Naive thymus-derived CD8-positive, alpha-beta T cell (primary cell): ENCODE measurements around the gene MAEA. TPM values are rescaled to one million over a fixed set of nuclear protein-coding genes. Genes with fewer than 3 reads are reported as not detected.
A peak's percentile ranks its signal among the peaks of the same experiment; 100 is the strongest.

Experiments used
- ATAC-seq, 2 donors: fragments of 150-1000 bp; cut with Tn5 transposase in 1 of 2; sonication (Bioruptor Pico), chemical (Tn5 transposase) in 1 of 2; 1 replicate in 1 of 2; 2 replicates in 1 of 2; pipeline ENCODE4 v1.10.0; 2021; ENCODE audit warnings: mild to moderate bottlenecking in 2 of 2, moderate library complexity in 2 of 2
- POLR2A ChIA-PET: fragments of 350-600 bp; sonication (Branson Sonifier 250); formaldehyde crosslinking; loops from one replicate; lab custom pipeline; 2021; ENCODE audit warnings: antibody characterized with exemption; lab: Charles Lee
- DNase-seq, 10 donors: peaks; one replicate each; pipeline versions ENCODE4 v3.0.0 to v3.0.0-alpha.2; 2020 to 2022
- H3K27ac Mint-ChIP-seq, 10 donors: one replicate each; pipeline ENCODE4 v1.8.0; 2020 to 2022; ENCODE audit warnings: mild to moderate bottlenecking in 10 of 10, mixed read lengths in 10 of 10, moderate library complexity in 4 of 10, inconsistent platforms in 1 of 10
- H3K27me3 Mint-ChIP-seq, 5 donors: one replicate each; pipeline ENCODE4 v1.8.0; 2021 to 2022; ENCODE audit warnings: mixed read lengths in 5 of 5
- H3K36me3 Mint-ChIP-seq, 3 donors: one replicate each; pipeline ENCODE4 v1.8.0; 2020 to 2022; ENCODE audit warnings: mixed read lengths in 3 of 3, mild to moderate bottlenecking in 2 of 3, inconsistent platforms in 1 of 3
- H3K4me1 Mint-ChIP-seq, 4 donors: one replicate each; pipeline ENCODE4 v1.8.0; 2021 to 2022; ENCODE audit warnings: mixed read lengths in 4 of 4
- H3K4me3 Mint-ChIP-seq, 10 donors: one replicate each; pipeline ENCODE4 v1.8.0; 2020 to 2022; ENCODE audit warnings: mild to moderate bottlenecking in 10 of 10, mixed read lengths in 10 of 10, moderate library complexity in 6 of 10, inconsistent platforms in 1 of 10
- H3K9me3 Mint-ChIP-seq, 9 donors: one replicate each; pipeline ENCODE4 v1.8.0; 2020 to 2022; ENCODE audit warnings: mixed read lengths in 9 of 9, mild to moderate bottlenecking in 3 of 9, inconsistent platforms in 1 of 9, moderate library complexity in 1 of 9
- polyA plus RNA-seq, 3 donors: library from polyadenylated mRNA; unstranded; fragments of 300-500 nt; fragmentation: Illumina TruSeq; gene quantifications; one replicate each; pipeline ENCODE4 v1.2.3, GENCODE V29; 2021
- total RNA-seq, 8 experiments: library from RNA in 2 of 8; stranded (reverse) in 2 of 8; gene quantifications; one replicate each; pipeline ENCODE4 v1.2.3 and lab custom pipeline; 2021 to 2026

The MAEA gene
- total and polyA plus RNA-seq, 5 experiments from 2014 or later: 56.7 to 112 (median 75.1) TPM

- Mint-ChIP-seq H3K4me3 (no peak overlapping the region), H3K4me1 (no peaks in the 10 kb centered on the region), H3K27ac (no peak overlapping the region), H3K36me3 (peaks cover 0 to 7% (median 2%) of the 10 kb centered on the region in 3 donors), H3K27me3 (no peaks in the 10 kb centered on the region), H3K9me3 (no peaks in the 10 kb centered on the region)
- ATAC-seq: no peak
- DNase-seq: peak in 1 of 10 donors; percentile 35
- POLR2A ChIA-PET: no interaction called here
Observed at GRCh38 chr4:1379351-1379781, 89.7 kb downstream of the MAEA start.

- no peak for ATAC-seq
- Mint-ChIP-seq H3K9me3 (no peaks in the 10 kb centered on the region), H3K27ac (no peak overlapping the region), H3K27me3 (no peaks in the 10 kb centered on the region), H3K36me3 (peaks cover 0 to 7% (median 2%) of the 10 kb centered on the region in 3 donors), H3K4me3 (no peak overlapping the region), H3K4me1 (no peaks in the 10 kb centered on the region)
- POLR2A ChIA-PET: interaction anchor here (0.6 kb wide), 1 partner anchor 539 kb away, joined by 3 read pairs; no protein-coding TSS in a partner anchor
- DNase-seq: peak in 1 of 10 donors; percentile 50
Observed at GRCh38 chr4:1379801-1380331, 90.2 kb downstream of the MAEA start.

- H3K9me3 Mint-ChIP-seq: no peaks in the 10 kb centered on the region
- POLR2A ChIA-PET: interaction anchor here (0.6 kb wide), 1 partner anchor 540 kb away, joined by 3 read pairs; no protein-coding TSS in a partner anchor
- DNase-seq (peak in 1 of 10 donors; percentile 53), ATAC-seq (no peak)
- no peaks in the 10 kb centered on the region for H3K4me1 Mint-ChIP-seq
- no peaks in the 10 kb centered on the region for H3K27me3 Mint-ChIP-seq
- no peak overlapping the region for H3K4me3 Mint-ChIP-seq
- peaks cover 0 to 7% (median 2%) of the 10 kb centered on the region in 3 donors for H3K36me3 Mint-ChIP-seq
- H3K27ac Mint-ChIP-seq: no peak overlapping the region
Observed at GRCh38 chr4:1380368-1381151, 90.9 kb downstream of the MAEA start.

GRCh38 chr4:1381181-1381621, 91.5 kb downstream of the MAEA start:
- POLR2A ChIA-PET: no interaction called here
- Mint-ChIP-seq H3K9me3 (no peaks in the 10 kb centered on the region), H3K4me1 (no peaks in the 10 kb centered on the region), H3K27ac (no peak overlapping the region), H3K4me3 (no peak overlapping the region), H3K27me3 (no peaks in the 10 kb centered on the region), H3K36me3 (peaks cover under 1 to 9% (median 6%) of the 10 kb centered on the region in 3 donors)
- no peak for ATAC-seq
- peak in 1 of 10 donors; percentile 34 for DNase-seq

- Mint-ChIP-seq H3K27ac (no peak overlapping the region), H3K4me3 (no peak overlapping the region), H3K27me3 (no peaks in the 10 kb centered on the region), H3K36me3 (peaks cover 5 to 16% (median 13%) of the 10 kb centered on the region in 3 donors), H3K4me1 (no peaks in the 10 kb centered on the region), H3K9me3 (no peaks in the 10 kb centered on the region)
- ATAC-seq: no peak
- POLR2A ChIA-PET: no interaction called here
- DNase-seq: peak in 1 of 10 donors; percentile 49
Observed at GRCh38 chr4:1381944-1382541, 92.4 kb downstream of the MAEA start.

- no peak overlapping the region for H3K27ac Mint-ChIP-seq
- peaks cover 12 to 25% (median 21%) of the 10 kb centered on the region in 3 donors for H3K36me3 Mint-ChIP-seq
- peak in 1 of 10 donors; percentile 45 for DNase-seq
- no peak for ATAC-seq
- no peaks in the 10 kb centered on the region for H3K4me1 Mint-ChIP-seq
- H3K4me3 Mint-ChIP-seq: no peak overlapping the region
- POLR2A ChIA-PET: no interaction called here
- no peaks in the 10 kb centered on the region for H3K27me3 Mint-ChIP-seq
- H3K9me3 Mint-ChIP-seq: peaks cover 0 to 8% (median 0%) of the 10 kb centered on the region in 9 donors
Observed at GRCh38 chr4:1382776-1383727, 93.4 kb downstream of the MAEA start.

- Mint-ChIP-seq H3K27me3 (no peaks in the 10 kb centered on the region), H3K9me3 (peaks cover 0 to 16% (median 9%) of the 10 kb centered on the region in 9 donors), H3K4me3 (no peak overlapping the region), H3K27ac (no peak overlapping the region), H3K4me1 (no peaks in the 10 kb centered on the region), H3K36me3 (peaks cover 21 to 32% (median 30%) of the 10 kb centered on the region in 3 donors)
- DNase-seq (peak in 1 of 10 donors; percentile 46), ATAC-seq (no peak)
- POLR2A ChIA-PET: no interaction called here
Observed at GRCh38 chr4:1383728-1384591, 94.3 kb downstream of the MAEA start.

GRCh38 chr4:1384675-1385372, 95.1 kb downstream of the MAEA start:
- POLR2A ChIA-PET: no interaction called here
- no peaks in the 10 kb centered on the region for H3K4me1 Mint-ChIP-seq
- ATAC-seq (no peak), DNase-seq (peak in 1 of 10 donors; percentile 45)
- H3K27ac Mint-ChIP-seq: no peak overlapping the region
- H3K36me3 Mint-ChIP-seq: peaks cover 27 to 39% (median 37%) of the 10 kb centered on the region in 3 donors
- no peaks in the 10 kb centered on the region for H3K27me3 Mint-ChIP-seq
- H3K9me3 Mint-ChIP-seq: peaks cover 0 to 23% (median 15%) of the 10 kb centered on the region in 9 donors
- H3K4me3 Mint-ChIP-seq: no peak overlapping the region

GRCh38 chr4:1385373-1386340, 96.0 kb downstream of the MAEA start:
- DNase-seq: peak in 1 of 10 donors; percentile 36
- peaks cover 30 to 41% (median 40%) of the 10 kb centered on the region in 3 donors for H3K36me3 Mint-ChIP-seq
- peaks cover 0 to 26% (median 16%) of the 10 kb centered on the region in 9 donors for H3K9me3 Mint-ChIP-seq
- H3K4me3 Mint-ChIP-seq: no peak overlapping the region
- no peaks in the 10 kb centered on the region for H3K4me1 Mint-ChIP-seq
- POLR2A ChIA-PET: no interaction called here
- no peak overlapping the region for H3K27ac Mint-ChIP-seq
- ATAC-seq: no peak
- no peaks in the 10 kb centered on the region for H3K27me3 Mint-ChIP-seq
